Fibroblast of lung (primary cell): Measurements from ENCODE around the gene FAM149B1.

ENCODE experiments used
- EZH2 ChIP-seq: IDR thresholded peaks from 2 replicates; pipeline ENCODE4 v1.5.1; 2012; ENCODE audit warnings: low read length, control low read depth, mild to moderate bottlenecking; ENCODE audit errors: missing control alignments
- TF ChIP-seq, protein P1 (sequence below), 2 donors: IDR thresholded peaks in 1 of 2; conservative IDR thresholded peaks in 1 of 2; 1 replicate in 1 of 2; 2 replicates in 1 of 2; pipeline ENCODE4 v1.5.1; 2011 to 2012; ENCODE audit warnings: low read length in 2 of 2, control low read depth in 1 of 2, inconsistent platforms in 1 of 2, low read depth in 1 of 2, mild to moderate bottlenecking in 1 of 2

- TF ChIP-seq, protein P1, sequence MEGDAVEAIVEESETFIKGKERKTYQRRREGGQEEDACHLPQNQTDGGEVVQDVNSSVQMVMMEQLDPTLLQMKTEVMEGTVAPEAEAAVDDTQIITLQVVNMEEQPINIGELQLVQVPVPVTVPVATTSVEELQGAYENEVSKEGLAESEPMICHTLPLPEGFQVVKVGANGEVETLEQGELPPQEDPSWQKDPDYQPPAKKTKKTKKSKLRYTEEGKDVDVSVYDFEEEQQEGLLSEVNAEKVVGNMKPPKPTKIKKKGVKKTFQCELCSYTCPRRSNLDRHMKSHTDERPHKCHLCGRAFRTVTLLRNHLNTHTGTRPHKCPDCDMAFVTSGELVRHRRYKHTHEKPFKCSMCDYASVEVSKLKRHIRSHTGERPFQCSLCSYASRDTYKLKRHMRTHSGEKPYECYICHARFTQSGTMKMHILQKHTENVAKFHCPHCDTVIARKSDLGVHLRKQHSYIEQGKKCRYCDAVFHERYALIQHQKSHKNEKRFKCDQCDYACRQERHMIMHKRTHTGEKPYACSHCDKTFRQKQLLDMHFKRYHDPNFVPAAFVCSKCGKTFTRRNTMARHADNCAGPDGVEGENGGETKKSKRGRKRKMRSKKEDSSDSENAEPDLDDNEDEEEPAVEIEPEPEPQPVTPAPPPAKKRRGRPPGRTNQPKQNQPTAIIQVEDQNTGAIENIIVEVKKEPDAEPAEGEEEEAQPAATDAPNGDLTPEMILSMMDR (conservative IDR thresholded peaks at IDR 0.05 in 1 of 2, IDR thresholded peaks at IDR 0.05 in 1 of 2; ENCODE audit: low read depth in 1 of 2, low read length in 2 of 2), result no peak
- no peak for TF ChIP-seq EZH2
Observed at GRCh38 chr10:73228247-73228646, 60.3 kb downstream of the FAM149B1 start.
